Measurements from ENCODE around the gene ESRP2.

DNA sequence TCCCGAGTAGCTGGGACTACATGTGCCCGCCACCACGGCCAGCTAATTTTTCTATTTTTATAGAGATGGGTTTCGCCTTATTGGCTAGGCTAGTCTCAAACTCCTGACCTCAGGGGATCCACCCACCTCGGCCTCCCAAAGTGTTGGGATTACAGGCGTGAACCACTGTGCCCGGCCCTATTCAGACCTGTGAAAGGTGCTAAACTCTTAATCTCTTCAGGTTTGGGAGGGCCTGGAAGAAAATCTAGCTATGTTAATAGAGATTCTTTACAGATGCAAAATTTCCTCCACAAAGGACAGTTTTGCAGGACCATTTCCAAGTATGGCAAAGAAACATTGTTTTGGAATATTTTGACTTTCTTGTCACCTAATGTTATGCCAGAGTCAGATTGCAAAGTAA, 6.2 kb upstream of the ESRP2 start:
- TF ChIP-seq, protein P1, sequence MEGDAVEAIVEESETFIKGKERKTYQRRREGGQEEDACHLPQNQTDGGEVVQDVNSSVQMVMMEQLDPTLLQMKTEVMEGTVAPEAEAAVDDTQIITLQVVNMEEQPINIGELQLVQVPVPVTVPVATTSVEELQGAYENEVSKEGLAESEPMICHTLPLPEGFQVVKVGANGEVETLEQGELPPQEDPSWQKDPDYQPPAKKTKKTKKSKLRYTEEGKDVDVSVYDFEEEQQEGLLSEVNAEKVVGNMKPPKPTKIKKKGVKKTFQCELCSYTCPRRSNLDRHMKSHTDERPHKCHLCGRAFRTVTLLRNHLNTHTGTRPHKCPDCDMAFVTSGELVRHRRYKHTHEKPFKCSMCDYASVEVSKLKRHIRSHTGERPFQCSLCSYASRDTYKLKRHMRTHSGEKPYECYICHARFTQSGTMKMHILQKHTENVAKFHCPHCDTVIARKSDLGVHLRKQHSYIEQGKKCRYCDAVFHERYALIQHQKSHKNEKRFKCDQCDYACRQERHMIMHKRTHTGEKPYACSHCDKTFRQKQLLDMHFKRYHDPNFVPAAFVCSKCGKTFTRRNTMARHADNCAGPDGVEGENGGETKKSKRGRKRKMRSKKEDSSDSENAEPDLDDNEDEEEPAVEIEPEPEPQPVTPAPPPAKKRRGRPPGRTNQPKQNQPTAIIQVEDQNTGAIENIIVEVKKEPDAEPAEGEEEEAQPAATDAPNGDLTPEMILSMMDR (IDR thresholded peaks at IDR 0.05): no peak
- no peak for TF ChIP-seq POLR2AphosphoS5 (IDR thresholded peaks at IDR 0.05)
